Prostate gland (tissue), 2 donors: ENCODE measurements around the gene PTPRD.

Experiments used
- POLR2A ChIP-seq: fragments of 450-650 bp; IDR thresholded peaks from one replicate; pipeline ENCODE4 v1.6.1; 2016; ENCODE audit warnings: antibody characterized with exemption, mild to moderate bottlenecking
- POLR2AphosphoS5 ChIP-seq: sonication (generic); formaldehyde crosslinking; IDR thresholded peaks from one replicate; pipeline ENCODE4 v1.6.1; 2017; ENCODE audit warnings: antibody characterized with exemption
- TF ChIP-seq, protein P1 (sequence below), 4 experiments: fragments of 200-600 bp in 2 of 4; fragments of 450-650 bp in 2 of 4; sonication (generic) in 2 of 4; IDR thresholded peaks; 1 replicate in 3 of 4; 2 replicates in 1 of 4; pipeline ENCODE4 v1.5.1; 2016 to 2019; ENCODE audit warnings: antibody characterized with exemption in 4 of 4, mild to moderate bottlenecking in 2 of 4, moderate library complexity in 2 of 4

DNA sequence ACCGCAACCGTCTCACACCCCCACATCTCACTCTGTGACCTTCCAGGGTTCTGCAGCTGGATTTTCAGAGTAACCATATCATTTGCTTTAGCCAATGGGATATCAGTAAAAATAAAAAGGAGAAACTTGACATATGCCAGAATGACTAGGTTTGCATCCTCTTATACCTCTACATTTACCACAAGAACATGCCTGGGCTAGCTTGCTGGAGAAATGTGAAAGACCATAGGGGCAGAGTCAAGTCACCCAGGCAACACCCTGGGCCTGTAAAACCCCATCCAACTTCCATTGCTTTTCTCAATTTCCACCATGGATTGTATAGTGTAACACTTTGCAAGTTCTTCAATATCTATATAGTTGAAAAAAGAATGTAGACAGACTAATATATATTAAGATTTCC is 731.1 kb downstream of the PTPRD start:
- TF ChIP-seq, protein P1, sequence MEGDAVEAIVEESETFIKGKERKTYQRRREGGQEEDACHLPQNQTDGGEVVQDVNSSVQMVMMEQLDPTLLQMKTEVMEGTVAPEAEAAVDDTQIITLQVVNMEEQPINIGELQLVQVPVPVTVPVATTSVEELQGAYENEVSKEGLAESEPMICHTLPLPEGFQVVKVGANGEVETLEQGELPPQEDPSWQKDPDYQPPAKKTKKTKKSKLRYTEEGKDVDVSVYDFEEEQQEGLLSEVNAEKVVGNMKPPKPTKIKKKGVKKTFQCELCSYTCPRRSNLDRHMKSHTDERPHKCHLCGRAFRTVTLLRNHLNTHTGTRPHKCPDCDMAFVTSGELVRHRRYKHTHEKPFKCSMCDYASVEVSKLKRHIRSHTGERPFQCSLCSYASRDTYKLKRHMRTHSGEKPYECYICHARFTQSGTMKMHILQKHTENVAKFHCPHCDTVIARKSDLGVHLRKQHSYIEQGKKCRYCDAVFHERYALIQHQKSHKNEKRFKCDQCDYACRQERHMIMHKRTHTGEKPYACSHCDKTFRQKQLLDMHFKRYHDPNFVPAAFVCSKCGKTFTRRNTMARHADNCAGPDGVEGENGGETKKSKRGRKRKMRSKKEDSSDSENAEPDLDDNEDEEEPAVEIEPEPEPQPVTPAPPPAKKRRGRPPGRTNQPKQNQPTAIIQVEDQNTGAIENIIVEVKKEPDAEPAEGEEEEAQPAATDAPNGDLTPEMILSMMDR (IDR thresholded peaks at IDR 0.05) = no peak
- no peak for TF ChIP-seq POLR2A
- no peak for TF ChIP-seq POLR2AphosphoS5
